ENCODE results near the gene ADCK2.
A peak's percentile ranks its signal among the peaks of the same experiment; 100 is the strongest.

DNA sequence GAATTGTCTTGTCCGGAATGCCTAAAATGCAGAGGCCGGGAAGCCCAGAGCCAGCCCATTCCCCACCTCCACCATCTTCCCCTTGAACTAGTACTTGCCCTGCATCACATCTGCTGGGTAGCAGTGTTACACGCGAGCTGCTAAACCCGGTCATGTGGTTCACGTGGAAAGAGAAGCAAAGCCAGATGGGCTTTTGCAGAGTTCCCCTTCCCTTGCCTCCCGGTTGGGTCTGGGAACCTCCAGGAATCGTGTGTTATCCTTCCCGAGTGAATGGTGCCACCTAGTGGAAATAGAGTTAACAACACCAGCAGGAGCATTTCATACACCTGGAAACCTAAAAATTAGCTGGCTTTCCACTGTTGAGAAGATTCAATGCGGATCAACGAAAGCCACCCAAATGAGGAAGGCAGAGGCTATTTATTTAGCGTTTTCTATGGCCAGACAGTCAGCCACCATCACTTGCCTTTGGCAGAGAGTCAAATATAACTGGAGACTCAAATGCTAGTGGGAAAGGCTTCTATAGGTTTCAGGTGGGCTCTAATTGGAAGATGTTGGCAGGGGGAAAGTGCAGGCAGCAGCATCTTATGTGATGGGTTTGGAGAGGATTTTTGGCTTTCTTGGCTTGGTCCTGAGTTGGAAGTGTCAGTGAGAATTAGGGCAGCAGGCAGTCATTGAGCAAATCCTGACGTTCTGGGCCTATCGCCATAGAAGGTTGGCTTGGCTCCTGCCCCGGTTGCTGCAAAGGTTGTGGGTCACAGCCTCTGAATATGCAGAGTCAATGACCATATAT is 19.2 kb upstream of the ADCK2 start:
- TF ChIP-seq NFIC (IDR thresholded peaks at IDR 0.05) = no peak
- TF ChIP-seq, protein P1, sequence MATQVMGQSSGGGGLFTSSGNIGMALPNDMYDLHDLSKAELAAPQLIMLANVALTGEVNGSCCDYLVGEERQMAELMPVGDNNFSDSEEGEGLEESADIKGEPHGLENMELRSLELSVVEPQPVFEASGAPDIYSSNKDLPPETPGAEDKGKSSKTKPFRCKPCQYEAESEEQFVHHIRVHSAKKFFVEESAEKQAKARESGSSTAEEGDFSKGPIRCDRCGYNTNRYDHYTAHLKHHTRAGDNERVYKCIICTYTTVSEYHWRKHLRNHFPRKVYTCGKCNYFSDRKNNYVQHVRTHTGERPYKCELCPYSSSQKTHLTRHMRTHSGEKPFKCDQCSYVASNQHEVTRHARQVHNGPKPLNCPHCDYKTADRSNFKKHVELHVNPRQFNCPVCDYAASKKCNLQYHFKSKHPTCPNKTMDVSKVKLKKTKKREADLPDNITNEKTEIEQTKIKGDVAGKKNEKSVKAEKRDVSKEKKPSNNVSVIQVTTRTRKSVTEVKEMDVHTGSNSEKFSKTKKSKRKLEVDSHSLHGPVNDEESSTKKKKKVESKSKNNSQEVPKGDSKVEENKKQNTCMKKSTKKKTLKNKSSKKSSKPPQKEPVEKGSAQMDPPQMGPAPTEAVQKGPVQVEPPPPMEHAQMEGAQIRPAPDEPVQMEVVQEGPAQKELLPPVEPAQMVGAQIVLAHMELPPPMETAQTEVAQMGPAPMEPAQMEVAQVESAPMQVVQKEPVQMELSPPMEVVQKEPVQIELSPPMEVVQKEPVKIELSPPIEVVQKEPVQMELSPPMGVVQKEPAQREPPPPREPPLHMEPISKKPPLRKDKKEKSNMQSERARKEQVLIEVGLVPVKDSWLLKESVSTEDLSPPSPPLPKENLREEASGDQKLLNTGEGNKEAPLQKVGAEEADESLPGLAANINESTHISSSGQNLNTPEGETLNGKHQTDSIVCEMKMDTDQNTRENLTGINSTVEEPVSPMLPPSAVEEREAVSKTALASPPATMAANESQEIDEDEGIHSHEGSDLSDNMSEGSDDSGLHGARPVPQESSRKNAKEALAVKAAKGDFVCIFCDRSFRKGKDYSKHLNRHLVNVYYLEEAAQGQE (IDR thresholded peaks at IDR 0.05; ENCODE audit: low read depth) = no peak
- TF ChIP-seq CREB1 (IDR thresholded peaks at IDR 0.05; ENCODE audit: low read depth) = no peak
- peak; percentile 98 for TF ChIP-seq RAD21 (IDR thresholded peaks at IDR 0.05; ENCODE audit: low read depth)
- no peak for TF ChIP-seq EP300 (IDR thresholded peaks at IDR 0.05; ENCODE audit: borderline replicate concordance)
- TF ChIP-seq TAF1 (IDR thresholded peaks at IDR 0.05; ENCODE audit: low read depth) = no peak
- TF ChIP-seq, protein P2, sequence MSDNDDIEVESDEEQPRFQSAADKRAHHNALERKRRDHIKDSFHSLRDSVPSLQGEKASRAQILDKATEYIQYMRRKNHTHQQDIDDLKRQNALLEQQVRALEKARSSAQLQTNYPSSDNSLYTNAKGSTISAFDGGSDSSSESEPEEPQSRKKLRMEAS (IDR thresholded peaks at IDR 0.05) = no peak
- TF ChIP-seq YY1 (IDR thresholded peaks at IDR 0.05; ENCODE audit: low read depth) = no peak
- TF ChIP-seq, protein P3, sequence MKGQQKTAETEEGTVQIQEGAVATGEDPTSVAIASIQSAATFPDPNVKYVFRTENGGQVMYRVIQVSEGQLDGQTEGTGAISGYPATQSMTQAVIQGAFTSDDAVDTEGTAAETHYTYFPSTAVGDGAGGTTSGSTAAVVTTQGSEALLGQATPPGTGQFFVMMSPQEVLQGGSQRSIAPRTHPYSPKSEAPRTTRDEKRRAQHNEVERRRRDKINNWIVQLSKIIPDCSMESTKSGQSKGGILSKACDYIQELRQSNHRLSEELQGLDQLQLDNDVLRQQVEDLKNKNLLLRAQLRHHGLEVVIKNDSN (IDR thresholded peaks at IDR 0.05) = no peak; the same call in 1 of the 2 replicates
- no peak for TF ChIP-seq EGR1 (IDR thresholded peaks at IDR 0.05)
- no peak for TF ChIP-seq CEBPB (IDR thresholded peaks at IDR 0.05)
- TF ChIP-seq TEAD4 (IDR thresholded peaks at IDR 0.05) = no peak
